SJCRH30 (cell line): Measurements from ENCODE around the gene FAM200C. TPM values are rescaled to one million over a fixed set of nuclear protein-coding genes. Genes with fewer than 3 reads are reported as not detected.

ENCODE experiments used
- DNase-seq, 2 experiments: peaks; one replicate each; pipeline ENCODE4 v3.0.0-alpha.2; 2015 to 2020
- H3K27ac ChIP-seq: fragments of 250-450 bp; sonication (Bioruptor Pico); 2 replicates; pipeline ENCODE4 v1.5.1; 2020; ENCODE audit warnings: mild to moderate bottlenecking, moderate library complexity
- H3K27me3 ChIP-seq: fragments of 250-450 bp; sonication (Bioruptor Pico); 2 replicates; pipeline ENCODE4 v1.5.1; 2020; ENCODE audit warnings: mild to moderate bottlenecking, moderate library complexity
- H3K36me3 ChIP-seq: fragments of 250-450 bp; sonication (Bioruptor Pico); 2 replicates; pipeline ENCODE4 v1.5.1; 2020; ENCODE audit warnings: mild to moderate bottlenecking, moderate library complexity
- H3K4me1 ChIP-seq: fragments of 250-450 bp; sonication (Bioruptor Pico); 2 replicates; pipeline ENCODE4 v1.5.1; 2020; ENCODE audit warnings: mild to moderate bottlenecking, moderate library complexity
- H3K4me3 ChIP-seq: fragments of 250-450 bp; sonication (Bioruptor Pico); 2 replicates; pipeline ENCODE4 v1.5.1; 2020; ENCODE audit warnings: mild to moderate bottlenecking, moderate library complexity
- H3K9me3 ChIP-seq: fragments of 250-450 bp; sonication (Bioruptor Pico); replicated peaks from 2 replicates; pipeline ENCODE4 v1.5.1; 2020; ENCODE audit warnings: mild to moderate bottlenecking, moderate library complexity
- total RNA-seq: library from RNA; depleted of rRNA; stranded (reverse); fragments of >200 nt; shearing (Covaris generic); gene quantifications from 2 replicates; pipeline ENCODE4 v1.2.3, GENCODE V29; 2014

Gene FAM200C
- total RNA-seq, 1 experiment from 2014 or later = 10.3 TPM

DNA sequence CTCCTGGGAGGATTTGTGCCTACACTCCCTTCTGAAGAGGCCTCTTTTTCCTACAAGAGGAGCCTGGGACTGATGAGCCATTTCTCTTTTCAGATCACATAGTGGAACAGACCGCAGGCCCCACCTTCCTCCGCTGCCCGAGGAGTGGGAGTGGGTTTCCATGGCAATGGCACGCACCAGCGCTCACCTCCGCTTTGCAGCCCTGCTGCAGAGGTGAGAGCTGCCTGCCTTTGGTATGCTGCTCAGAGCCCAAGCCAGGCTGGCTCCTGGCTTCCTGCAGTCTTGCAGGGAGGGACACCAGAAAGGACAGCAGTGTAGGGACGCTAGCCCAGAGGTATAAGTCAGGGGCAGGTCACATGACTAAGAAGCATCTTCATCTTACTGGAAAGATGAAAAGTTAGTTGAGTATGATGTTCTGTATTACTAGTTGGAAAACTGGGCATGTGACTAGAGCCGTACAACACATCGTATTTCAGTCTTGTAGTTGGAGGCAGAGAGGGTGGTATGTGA lies 34.2 kb upstream of the FAM200C start:
- peaks cover 2% of the 10 kb centered on the region; the same call in 1 of the 2 replicates for H3K4me1 ChIP-seq

DNA sequence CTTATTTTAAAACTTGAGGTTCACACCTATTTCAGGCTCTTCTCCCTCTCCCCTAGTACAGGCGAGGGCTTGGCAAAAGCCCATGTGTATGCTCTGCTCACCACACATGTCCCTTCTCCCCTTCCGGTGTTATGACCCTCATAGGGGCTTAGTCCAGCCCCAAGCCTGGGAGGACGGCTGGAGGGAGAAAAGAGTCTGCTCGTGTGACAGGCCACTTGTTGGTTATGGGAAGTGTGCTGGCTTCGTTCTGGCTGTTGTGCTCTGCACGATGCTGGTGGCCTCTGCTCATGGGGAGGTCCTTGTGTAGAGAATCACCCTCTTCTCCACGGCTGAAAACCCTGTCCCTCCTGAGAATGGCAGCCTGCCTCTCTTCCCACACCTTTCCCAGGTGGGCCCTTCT lies 32.9 kb upstream of the FAM200C start:
- H3K36me3 ChIP-seq = peaks cover 17% of the 10 kb centered on the region
- no peak for DNase-seq

More for the DNA sequence above, 34.2 kb upstream of the FAM200C start:
- no peak overlapping the region for H3K4me3 ChIP-seq
- DNase-seq = no peak
- H3K36me3 ChIP-seq = peaks cover 5% of the 10 kb centered on the region; the same call in 1 of the 2 replicates
- H3K27me3 ChIP-seq = no peaks in the 10 kb centered on the region
- H3K27ac ChIP-seq = no peak overlapping the region
- H3K9me3 ChIP-seq = no peaks in the 10 kb centered on the region; the same call in 1 of the 2 replicates

GRCh38 chr5:160432196-160432595 lies 32.3 kb upstream of the FAM200C start:
- Histone ChIP-seq H3K4me3 (no peak overlapping the region), H3K36me3 (peaks cover 22% of the 10 kb centered on the region), H3K27me3 (no peaks in the 10 kb centered on the region), H3K27ac (no peak overlapping the region), H3K4me1 (no peaks in the 10 kb centered on the region), H3K9me3 (no peaks in the 10 kb centered on the region; the same call in 1 of the 2 replicates)
- DNase-seq = no peak

More for the DNA sequence above, 32.9 kb upstream of the FAM200C start:
- Histone ChIP-seq H3K4me3 (no peak overlapping the region), H3K9me3 (no peaks in the 10 kb centered on the region; the same call in 1 of the 2 replicates), H3K27me3 (no peaks in the 10 kb centered on the region), H3K27ac (no peak overlapping the region), H3K4me1 (no peaks in the 10 kb centered on the region)

DNA sequence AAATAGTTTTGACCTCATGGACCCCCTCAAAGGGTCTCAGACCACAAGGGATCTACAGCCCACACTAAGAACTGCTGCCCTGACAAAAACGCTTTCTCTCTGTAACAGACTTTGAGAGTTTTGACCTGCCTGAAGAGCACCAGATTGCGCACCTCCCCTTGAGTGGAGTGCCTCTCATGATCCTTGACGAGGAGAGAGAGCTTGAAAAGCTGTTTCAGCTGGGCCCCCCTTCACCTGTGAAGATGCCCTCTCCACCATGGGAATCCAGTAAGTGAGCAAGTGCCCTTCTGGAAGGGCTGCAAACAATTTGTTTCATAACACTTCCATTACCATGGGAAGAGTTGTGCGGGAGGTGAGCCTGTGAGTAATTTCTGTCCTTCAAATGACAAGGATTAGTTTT lies 27.8 kb upstream of the FAM200C start:
- peaks cover 59% of the 10 kb centered on the region for H3K36me3 ChIP-seq
- H3K9me3 ChIP-seq = no peaks in the 10 kb centered on the region
- H3K27ac ChIP-seq = no peak overlapping the region
- peaks cover 16% of the 10 kb centered on the region for H3K4me1 ChIP-seq
- H3K27me3 ChIP-seq = no peaks in the 10 kb centered on the region
- H3K4me3 ChIP-seq = no peak overlapping the region
- no peak for DNase-seq

GRCh38 chr5:160423099-160423498 lies 23.2 kb upstream of the FAM200C start:
- Histone ChIP-seq H3K36me3 (peaks cover 45% of the 10 kb centered on the region), H3K9me3 (no peaks in the 10 kb centered on the region), H3K4me1 (peaks cover 30% of the 10 kb centered on the region), H3K27ac (no peak overlapping the region), H3K4me3 (peak overlapping the region; percentile 75), H3K27me3 (no peaks in the 10 kb centered on the region)
- no peak for DNase-seq

- H3K27ac ChIP-seq = peak within 1 kb of the TSS; percentile 84
- peaks cover 33% of the 10 kb centered on the region for H3K36me3 ChIP-seq
- H3K4me3 ChIP-seq = peak within 1 kb of the TSS; percentile 75
- H3K4me1 ChIP-seq = peaks cover 33% of the 10 kb centered on the region
- H3K27me3 ChIP-seq = no peaks in the 10 kb centered on the region
- DNase-seq = peak; percentile 98 to 99
- H3K9me3 ChIP-seq = no peaks in the 10 kb centered on the region
Observed at GRCh38 chr5:160421625-160422258, 21.9 kb upstream of the FAM200C start, which contains the start of gene PTTG1. Gene PTTG1, plus strand, starts transcription at chr5:160421855. Its CDS starts 458 bp downstream, at chr5:160422313.

DNA sequence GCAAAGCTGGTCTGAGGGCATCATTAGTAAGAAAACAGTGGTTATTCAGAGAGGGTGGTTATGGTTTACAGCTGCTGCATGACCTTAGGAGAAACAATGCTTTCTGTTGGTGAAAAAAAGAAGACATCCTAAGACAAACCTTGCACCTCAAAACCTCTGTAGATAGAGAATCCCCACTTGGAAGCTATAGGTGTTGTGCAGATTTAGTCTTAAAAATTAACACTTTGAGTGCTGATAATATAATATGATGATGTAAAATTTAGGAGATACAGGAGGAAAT lies 20.4 kb upstream of the FAM200C start:
- Histone ChIP-seq H3K27me3 (no peaks in the 10 kb centered on the region), H3K36me3 (peaks cover 20% of the 10 kb centered on the region), H3K4me3 (peak overlapping the region; percentile 69), H3K4me1 (peaks cover 33% of the 10 kb centered on the region), H3K9me3 (no peaks in the 10 kb centered on the region), H3K27ac (peak overlapping the region; percentile 73; the same call in 1 of the 2 replicates)
- DNase-seq = no peak

DNA sequence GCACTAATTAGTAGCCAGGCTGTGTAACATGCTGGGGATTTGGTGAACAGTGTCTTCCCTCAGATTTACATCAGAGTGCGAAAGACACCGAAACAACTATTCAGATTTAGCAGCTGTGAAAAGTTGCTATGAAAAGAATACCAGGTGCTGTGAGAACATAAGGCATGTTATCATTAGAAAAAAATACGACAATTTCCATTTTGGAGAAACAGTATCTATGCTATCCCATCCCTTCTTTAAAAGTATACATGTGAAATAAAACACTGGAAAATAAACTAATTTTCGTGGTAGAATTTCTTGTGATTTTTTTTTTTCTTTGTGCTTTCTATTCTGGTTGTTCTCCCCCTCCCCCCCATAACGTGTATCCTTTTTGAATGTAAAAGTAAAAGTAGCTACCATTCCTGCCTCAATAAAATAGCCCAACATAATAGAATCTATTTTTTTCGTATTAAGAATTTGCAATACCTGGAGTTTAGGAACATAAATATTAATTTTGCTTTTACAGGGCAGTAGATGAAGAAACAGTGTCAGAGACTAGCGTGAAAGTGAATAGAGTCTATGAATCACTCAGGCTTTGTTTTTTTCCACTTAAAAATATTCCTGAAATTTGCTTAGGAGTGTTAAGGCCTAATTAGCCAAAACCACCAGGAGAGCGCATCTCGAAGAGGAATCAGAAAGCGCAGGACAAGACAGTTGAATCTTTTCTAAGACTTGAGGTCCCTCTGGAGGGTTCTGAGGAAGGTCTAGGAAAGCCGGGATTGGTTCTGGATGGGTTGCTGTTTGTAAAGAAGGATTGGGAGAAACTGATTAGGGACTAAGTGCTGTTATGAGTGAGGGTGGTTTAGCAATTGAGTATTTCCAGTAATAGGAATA lies 19.8 kb upstream of the FAM200C start:
- Histone ChIP-seq H3K27me3 (no peaks in the 10 kb centered on the region), H3K27ac (peak overlapping the region; percentile 73), H3K4me1 (peaks cover 33% of the 10 kb centered on the region), H3K36me3 (peaks cover 14% of the 10 kb centered on the region), H3K4me3 (peak overlapping the region; percentile 69), H3K9me3 (no peaks in the 10 kb centered on the region)
- DNase-seq = peak in 1 of 2 experiments; percentile 36

- Histone ChIP-seq H3K27ac (peak within 1 kb of the TSS; percentile 73), H3K9me3 (no peaks in the 10 kb centered on the region), H3K4me1 (peaks cover 28% of the 10 kb centered on the region), H3K4me3 (peak within 1 kb of the TSS; percentile 69), H3K36me3 (peaks cover 15% of the 10 kb centered on the region), H3K27me3 (no peaks in the 10 kb centered on the region)
- peak; percentile 95 to 97 for DNase-seq
Observed at GRCh38 chr5:160418561-160419457, 19.0 kb upstream of the FAM200C start, which contains the start of gene SLU7. Gene SLU7, minus strand, starts transcription at chr5:160419081. Its CDS starts 3,787 bp downstream, at chr5:160415294.

GRCh38 chr5:160398806-160399205 lies 1.0 kb downstream of the FAM200C start:
- peaks cover 19% of the 10 kb centered on the region for H3K36me3 ChIP-seq
- H3K4me1 ChIP-seq = no peaks in the 10 kb centered on the region; the same call in 1 of the 2 replicates
- DNase-seq = no peak
- H3K27ac ChIP-seq = peak overlapping the region; percentile 93; the same call in 1 of the 2 replicates
- H3K9me3 ChIP-seq = no peaks in the 10 kb centered on the region
- no peaks in the 10 kb centered on the region for H3K27me3 ChIP-seq
- peak overlapping the region; percentile 69 for H3K4me3 ChIP-seq

DNA sequence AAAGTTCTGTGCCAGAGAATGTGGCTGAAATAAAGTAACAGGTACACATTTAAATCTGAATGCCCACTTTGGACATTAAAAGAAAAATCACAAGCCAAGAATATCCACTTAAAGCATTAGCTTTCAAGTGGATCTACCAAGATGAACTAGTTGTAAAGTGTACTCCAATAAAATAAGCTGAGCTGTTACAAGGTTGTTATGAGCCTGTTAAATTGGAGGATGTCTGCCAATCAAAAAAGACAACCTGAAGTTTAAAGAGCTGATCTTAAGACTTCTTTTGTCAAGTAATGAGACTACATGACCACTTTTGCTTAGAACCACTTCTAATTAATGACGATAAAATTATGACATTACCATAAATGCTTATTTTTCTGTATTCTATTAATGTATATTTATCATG lies 2.4 kb downstream of the FAM200C start:
- Histone ChIP-seq H3K27me3 (no peaks in the 10 kb centered on the region), H3K4me3 (no peak overlapping the region), H3K27ac (no peak overlapping the region), H3K9me3 (no peaks in the 10 kb centered on the region), H3K4me1 (no peaks in the 10 kb centered on the region; the same call in 1 of the 2 replicates), H3K36me3 (peaks cover 10% of the 10 kb centered on the region)
- no peak for DNase-seq

- Histone ChIP-seq H3K27ac (no peak overlapping the region), H3K36me3 (peaks cover 8% of the 10 kb centered on the region), H3K4me3 (no peak overlapping the region), H3K4me1 (no peaks in the 10 kb centered on the region), H3K9me3 (no peaks in the 10 kb centered on the region), H3K27me3 (no peaks in the 10 kb centered on the region)
- no peak for DNase-seq
Observed at GRCh38 chr5:160395111-160395510, 4.7 kb downstream of the FAM200C start.

GRCh38 chr5:160390787-160391696 lies 8.8 kb downstream of the FAM200C start:
- H3K4me1 ChIP-seq = no peaks in the 10 kb centered on the region
- no peaks in the 10 kb centered on the region for H3K27me3 ChIP-seq
- no peak overlapping the region for H3K4me3 ChIP-seq
- peak in 1 of 2 experiments; percentile 58 for DNase-seq
- peaks cover 9% of the 10 kb centered on the region for H3K9me3 ChIP-seq
- no peak overlapping the region for H3K27ac ChIP-seq
- H3K36me3 ChIP-seq = peaks cover 5% of the 10 kb centered on the region; the same call in 1 of the 2 replicates
